Measurements from ENCODE around the gene TYK2. TPM values are rescaled to one million over a fixed set of nuclear protein-coding genes. Genes with fewer than 3 reads are reported as not detected.
"Not testable (repeated sequence)": the region's sequence is repeated elsewhere in the genome, so short reads cannot be mapped to it uniquely, and the experiment has no call there.

TYK2 gene
- total RNA-seq, 1 donor from 2014 or later = 356 TPM

DNA sequence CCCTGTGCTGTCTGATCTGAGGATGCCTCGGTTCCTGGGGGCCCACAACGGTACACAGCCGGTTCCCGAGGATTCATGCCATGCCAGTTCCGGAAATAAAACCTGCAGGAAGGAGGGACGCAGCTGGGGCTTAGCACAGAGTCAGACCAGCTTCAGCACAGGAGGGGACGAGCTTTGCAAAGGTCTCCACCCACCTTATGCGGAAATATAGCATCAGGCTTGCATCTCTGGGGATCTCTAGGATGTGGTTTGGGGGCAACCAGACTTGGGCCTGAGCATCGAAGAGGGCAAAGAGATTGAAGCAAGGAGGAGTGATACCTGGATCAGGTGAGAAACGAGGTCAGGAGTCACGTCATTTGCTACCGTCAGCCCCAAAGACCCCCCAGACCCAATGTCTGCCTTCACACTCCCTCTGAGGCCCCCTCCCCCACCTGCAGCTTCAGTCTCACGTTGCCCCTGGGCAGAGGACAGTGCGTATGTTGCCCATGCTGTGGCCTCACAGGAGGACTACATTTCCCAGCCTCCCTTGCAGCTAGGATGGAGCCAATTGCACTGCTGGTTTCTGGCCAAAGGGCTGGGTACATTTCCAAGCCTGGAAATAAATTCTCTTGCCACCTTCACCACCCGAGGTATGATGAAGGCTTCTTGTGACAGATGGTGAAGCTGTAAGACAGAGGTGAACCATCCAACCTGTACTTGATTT lies 12.1 kb downstream of the TYK2 start:
- H3K36me3 Mint-ChIP-seq (ENCODE audit: low read depth) = peaks cover 71% of the 10 kb centered on the region
- no peak for ATAC-seq (ENCODE audit: low read depth)
- no peak for TF ChIP-seq CTCF (IDR thresholded peaks at IDR 0.05)
- H3K27me3 Mint-ChIP-seq = no peaks in the 10 kb centered on the region
- no peak overlapping the region for H3K27ac Mint-ChIP-seq
- no peak overlapping the region for H3K4me3 Mint-ChIP-seq
- ChIA-PET POLR2A (interaction anchor here (0.5 kb wide), 1 partner anchor 35 kb away, joined by 3 read pairs; the partner anchor contains the start of gene RAVER1), CTCF (no interaction called here)
- intact Hi-C loops (cut with micrococcal nuclease) = no loop called here
- no peak for DNase-seq
- H3K9me3 Mint-ChIP-seq = no peaks in the 10 kb centered on the region
- peaks cover 2% of the 10 kb centered on the region for H3K4me1 Mint-ChIP-seq

DNA sequence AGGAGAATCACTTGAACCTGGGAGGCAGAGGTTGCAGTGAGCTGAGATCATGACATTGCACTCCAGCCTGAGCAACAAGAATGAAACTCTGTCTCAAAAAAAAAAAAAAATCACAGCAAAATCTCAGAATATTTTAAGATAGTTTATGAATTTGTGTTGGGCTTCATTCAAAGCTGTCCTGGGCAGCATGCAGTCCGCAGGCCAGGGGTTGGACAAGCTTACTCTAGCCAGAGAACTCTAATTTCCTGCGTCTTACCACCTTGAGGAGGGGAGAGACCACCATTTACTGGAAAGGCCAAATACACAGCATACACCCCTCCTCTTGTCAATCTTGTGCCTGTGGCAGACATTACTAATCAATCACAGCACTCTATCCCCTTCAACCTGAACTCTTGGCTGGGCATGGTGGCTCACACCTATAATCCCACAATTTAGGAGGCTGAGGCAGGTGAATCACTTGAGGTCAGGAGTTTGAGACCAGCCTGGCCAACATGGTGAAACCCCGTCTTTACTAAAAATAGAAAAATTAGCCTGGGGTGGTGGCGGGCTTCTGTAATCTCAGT lies 13.3 kb downstream of the TYK2 start:
- H3K27ac Mint-ChIP-seq = not testable (repeated sequence)

DNA sequence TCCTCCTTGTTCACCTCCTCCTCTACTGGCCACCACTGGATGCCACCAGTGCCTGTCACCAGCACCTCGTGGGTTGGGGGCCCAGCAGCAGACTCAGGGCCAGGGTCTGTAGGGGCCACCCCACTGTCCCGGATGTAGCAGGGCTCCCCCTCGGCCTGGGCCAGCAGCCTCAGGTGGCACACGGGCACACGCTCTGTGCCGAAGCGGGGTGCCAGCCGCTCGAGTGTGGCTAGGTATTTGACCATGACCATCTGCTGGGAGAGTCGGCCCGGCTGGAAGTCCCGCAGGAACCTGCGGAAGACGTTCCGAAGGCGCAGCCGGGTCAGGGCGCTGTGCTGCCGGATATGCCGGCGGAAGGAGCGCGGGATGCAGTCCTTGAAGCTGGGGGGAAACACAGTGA lies 14.9 kb downstream of the TYK2 start:
- DNase-seq = no peak
- no peaks in the 10 kb centered on the region for H3K27me3 Mint-ChIP-seq
- no peak for ATAC-seq (ENCODE audit: low read depth)
- TF ChIP-seq CTCF (IDR thresholded peaks at IDR 0.05) = no peak
- peaks cover 86% of the 10 kb centered on the region for H3K36me3 Mint-ChIP-seq (ENCODE audit: low read depth)
- no peaks in the 10 kb centered on the region for H3K9me3 Mint-ChIP-seq
- POLR2A ChIA-PET = no interaction called here
- no peaks in the 10 kb centered on the region for H3K4me1 Mint-ChIP-seq
- no peak overlapping the region for H3K4me3 Mint-ChIP-seq
- intact Hi-C loops (cut with micrococcal nuclease) = no loop called here
- CTCF ChIA-PET = no interaction called here
- H3K27ac Mint-ChIP-seq = no peak overlapping the region

More for the DNA sequence above, 13.3 kb downstream of the TYK2 start:
- H3K4me3 Mint-ChIP-seq; H3K4me1 Mint-ChIP-seq; DNase-seq; CTCF ChIA-PET; POLR2A ChIA-PET; H3K9me3 Mint-ChIP-seq; H3K27me3 Mint-ChIP-seq; intact Hi-C loops (cut with micrococcal nuclease); ATAC-seq (ENCODE audit: low read depth): not testable (repeated sequence)
- peaks cover 78% of the 10 kb centered on the region for H3K36me3 Mint-ChIP-seq (ENCODE audit: low read depth)

DNA sequence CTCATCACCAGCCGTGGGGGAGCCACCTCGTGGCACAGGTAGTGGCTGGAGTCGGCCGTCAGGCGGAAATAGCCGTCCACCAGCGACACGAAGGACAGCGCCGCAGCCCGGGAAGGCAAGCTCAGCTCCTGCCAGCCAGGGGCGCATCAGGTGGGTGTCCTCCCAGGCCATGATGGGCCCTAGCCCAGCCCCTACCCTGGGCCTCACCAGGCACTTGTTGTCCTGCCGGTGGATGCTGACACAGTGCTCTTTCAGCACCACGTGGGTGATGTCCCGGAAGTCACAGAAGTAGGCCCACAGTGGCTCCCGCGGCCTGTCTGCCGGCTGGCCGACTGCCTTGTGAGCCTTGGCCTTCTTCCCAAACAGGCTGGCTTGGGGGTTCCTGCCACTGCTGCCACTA lies 15.7 kb downstream of the TYK2 start:
- ATAC-seq (ENCODE audit: low read depth) = no peak
- CTCF ChIA-PET = no interaction called here
- no peaks in the 10 kb centered on the region for H3K9me3 Mint-ChIP-seq
- H3K4me3 Mint-ChIP-seq = no peak overlapping the region
- intact Hi-C loops (cut with micrococcal nuclease) = no loop called here
- no peak overlapping the region for H3K27ac Mint-ChIP-seq
- no peak for DNase-seq
- peaks cover 86% of the 10 kb centered on the region for H3K36me3 Mint-ChIP-seq (ENCODE audit: low read depth)
- H3K4me1 Mint-ChIP-seq = no peaks in the 10 kb centered on the region
- POLR2A ChIA-PET = no interaction called here
- TF ChIP-seq CTCF (IDR thresholded peaks at IDR 0.05) = no peak
- no peaks in the 10 kb centered on the region for H3K27me3 Mint-ChIP-seq

GRCh38 chr19:10363789-10364281 lies 16.5 kb downstream of the TYK2 start:
- no peak for TF ChIP-seq CTCF (IDR thresholded peaks at IDR 0.05)
- Mint-ChIP-seq H3K9me3 (no peaks in the 10 kb centered on the region), H3K4me1 (no peaks in the 10 kb centered on the region), H3K27ac (no peak overlapping the region), H3K27me3 (no peaks in the 10 kb centered on the region), H3K4me3 (no peak overlapping the region), H3K36me3 (ENCODE audit: low read depth) (peaks cover 86% of the 10 kb centered on the region)
- CTCF ChIA-PET = no interaction called here
- intact Hi-C loops (cut with micrococcal nuclease) = no loop called here
- DNase-seq = no peak
- ATAC-seq (ENCODE audit: low read depth) = no peak
- POLR2A ChIA-PET = no interaction called here

Measured in activated B cell treated with CpG ODN at 0.5 μM for 24 hours (primary cell).